ENCODE results near the gene FCHSD2.
"Not testable (repeated sequence)": the region's sequence is repeated elsewhere in the genome, so short reads cannot be mapped to it uniquely, and the experiment has no call there.

The FCHSD2 gene

DNA sequence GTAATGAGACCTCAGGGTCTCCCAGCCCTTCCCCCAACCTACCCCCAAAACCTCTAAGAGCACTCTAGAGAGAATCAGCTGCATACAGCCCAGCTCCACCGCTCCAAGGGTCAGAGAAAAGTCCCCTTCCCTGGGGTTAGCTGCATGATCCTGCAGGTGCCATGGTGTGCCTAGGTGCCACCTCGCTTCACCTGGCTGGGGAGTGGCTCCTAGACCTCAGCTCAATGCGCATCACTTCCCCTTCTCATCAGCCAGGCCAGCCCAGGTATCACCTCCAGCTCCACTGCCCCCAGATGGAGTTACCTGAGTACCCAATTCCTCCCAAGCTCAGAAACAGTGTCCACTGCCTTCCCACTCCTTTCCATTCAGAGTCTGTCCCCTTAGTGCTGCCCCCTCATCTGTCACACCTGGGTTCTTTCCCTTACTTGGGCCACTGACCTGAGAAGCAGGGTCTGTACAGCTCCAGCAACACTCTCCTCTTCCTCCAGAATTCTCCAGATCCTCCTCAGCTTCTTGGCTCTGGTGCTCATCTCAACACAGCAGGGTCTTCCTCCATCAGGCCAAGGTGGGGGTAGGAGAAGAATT, 349.6 kb downstream of the FCHSD2 start:
- DNase-seq (ENCODE audit: low read depth) = no peak

DNA sequence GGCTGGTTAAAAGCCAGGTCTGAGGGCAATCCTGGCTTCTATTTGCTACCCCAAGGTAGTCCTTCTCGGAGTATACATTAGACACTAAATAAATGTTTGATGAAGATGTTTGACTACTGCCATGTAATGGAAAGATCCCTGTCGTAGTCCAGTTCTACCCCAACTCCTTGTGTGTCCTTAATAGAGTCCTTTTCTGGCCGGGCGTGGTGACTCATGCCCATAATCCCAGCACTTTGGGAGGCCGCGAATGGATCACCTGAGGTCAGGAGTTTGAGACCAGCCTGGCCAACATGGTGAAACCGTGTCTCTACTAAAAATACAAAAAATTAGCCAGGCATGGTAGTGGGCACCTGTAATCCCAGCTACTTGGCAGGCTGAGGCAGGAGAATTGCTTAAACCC, 350.9 kb downstream of the FCHSD2 start:
- DNase-seq (ENCODE audit: low read depth) = not testable (repeated sequence)

DNA sequence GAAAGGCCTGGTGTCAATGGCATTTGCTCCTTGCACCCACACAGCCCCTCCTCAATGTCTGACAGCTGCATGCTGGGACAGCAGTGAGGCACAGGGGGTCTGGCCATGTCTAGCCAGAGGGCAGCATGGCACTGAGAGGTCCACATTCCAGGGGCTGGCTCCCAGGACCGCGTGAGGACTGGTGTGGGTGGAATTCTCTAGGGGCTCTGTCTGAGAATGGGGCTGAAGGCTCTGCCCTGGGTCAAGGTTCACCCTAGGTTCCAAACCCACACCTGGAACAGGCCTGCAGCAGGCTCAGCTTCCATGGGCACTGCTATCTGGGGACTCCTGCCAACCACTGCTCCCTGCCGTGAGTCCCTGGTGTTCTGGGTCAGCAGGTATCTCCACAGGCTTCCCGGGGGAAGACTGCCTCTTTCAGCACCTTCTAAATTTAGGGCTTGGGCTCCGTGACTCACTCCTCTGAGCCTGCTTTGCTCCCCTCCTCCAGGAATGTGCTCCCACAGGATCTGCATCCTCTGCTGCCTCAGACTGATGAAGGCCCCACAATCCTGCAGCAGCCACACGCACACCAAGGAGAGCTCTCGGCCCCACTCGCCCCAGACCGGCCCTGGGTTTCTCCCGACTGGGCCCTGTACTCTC, 352.5 kb downstream of the FCHSD2 start:
- no peak for DNase-seq (ENCODE audit: low read depth)

DNA sequence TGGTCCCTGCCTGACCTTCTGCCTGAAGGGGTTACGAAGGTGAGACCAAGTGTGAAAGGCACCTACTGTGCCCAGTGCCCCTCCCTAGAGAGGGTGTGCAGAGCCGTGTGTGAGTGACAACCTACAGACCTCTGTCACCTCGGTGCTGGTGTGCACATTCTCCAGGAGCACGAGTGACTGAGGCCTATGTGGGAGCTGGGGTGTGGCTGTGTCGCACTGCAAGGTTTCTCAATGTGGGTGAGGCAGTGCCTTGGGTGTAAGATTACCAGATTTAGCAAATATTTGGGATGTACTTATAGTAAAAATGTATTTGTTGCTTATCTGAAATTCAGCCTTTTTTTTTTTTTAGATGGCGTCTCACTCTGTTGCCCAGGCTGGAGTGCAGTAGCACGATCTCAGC, 353.9 kb downstream of the FCHSD2 start:
- DNase-seq (ENCODE audit: low read depth) = no peak

DNA sequence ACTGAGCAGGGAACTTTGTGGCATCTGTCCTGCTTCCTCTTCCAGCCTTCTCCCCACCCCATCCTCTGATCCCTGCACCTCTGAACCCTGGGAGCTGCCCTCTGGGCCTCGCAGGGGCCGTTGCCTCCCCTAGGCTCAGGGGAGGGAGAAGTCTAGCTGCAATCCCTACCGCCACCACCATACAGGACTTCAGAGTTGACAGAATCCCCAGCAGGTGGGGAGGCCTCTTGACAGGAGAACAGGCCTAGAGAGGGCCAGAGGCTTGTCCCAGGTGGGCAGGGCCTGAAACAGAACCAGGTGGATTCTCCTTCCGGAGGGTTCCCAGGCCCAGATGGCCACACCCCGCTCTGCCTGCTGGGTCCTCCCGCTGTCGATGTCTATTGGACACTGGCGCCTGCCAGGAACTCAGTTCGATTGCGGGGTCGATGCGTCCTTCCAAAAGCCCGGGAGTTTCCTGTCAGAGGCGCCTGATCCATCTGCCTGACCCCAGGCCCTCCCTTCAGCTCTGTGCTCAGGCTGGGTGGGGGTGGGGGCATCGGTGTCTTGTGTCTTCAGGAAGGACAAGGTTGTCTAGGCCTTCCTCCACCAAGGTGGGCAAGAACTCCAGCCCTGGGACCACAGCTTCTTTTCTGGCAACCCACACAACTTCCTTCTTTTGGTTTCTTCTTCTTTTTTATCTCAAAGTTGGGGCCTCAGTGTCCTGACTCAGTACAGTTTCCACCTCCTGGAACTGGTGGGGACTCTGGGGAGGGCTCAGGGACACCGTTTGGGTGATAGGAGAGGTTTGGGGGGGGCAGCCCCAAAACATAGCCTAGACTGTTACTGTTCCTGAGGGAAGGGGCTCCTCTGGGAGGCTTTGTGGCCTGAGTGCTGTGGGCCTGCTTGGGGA, 354.7 kb downstream of the FCHSD2 start:
- DNase-seq (ENCODE audit: low read depth) = no peak
